Measurements from ENCODE around the gene SNX5.

- TF ChIP-seq, protein P1, sequence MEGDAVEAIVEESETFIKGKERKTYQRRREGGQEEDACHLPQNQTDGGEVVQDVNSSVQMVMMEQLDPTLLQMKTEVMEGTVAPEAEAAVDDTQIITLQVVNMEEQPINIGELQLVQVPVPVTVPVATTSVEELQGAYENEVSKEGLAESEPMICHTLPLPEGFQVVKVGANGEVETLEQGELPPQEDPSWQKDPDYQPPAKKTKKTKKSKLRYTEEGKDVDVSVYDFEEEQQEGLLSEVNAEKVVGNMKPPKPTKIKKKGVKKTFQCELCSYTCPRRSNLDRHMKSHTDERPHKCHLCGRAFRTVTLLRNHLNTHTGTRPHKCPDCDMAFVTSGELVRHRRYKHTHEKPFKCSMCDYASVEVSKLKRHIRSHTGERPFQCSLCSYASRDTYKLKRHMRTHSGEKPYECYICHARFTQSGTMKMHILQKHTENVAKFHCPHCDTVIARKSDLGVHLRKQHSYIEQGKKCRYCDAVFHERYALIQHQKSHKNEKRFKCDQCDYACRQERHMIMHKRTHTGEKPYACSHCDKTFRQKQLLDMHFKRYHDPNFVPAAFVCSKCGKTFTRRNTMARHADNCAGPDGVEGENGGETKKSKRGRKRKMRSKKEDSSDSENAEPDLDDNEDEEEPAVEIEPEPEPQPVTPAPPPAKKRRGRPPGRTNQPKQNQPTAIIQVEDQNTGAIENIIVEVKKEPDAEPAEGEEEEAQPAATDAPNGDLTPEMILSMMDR (IDR thresholded peaks at IDR 0.05; ENCODE audit: poor library complexity, severe bottlenecking), result no peak
- no peak for TF ChIP-seq EP300 (conservative IDR thresholded peaks at IDR 0.05; ENCODE audit: poor library complexity, severe bottlenecking)
- no peak for TF ChIP-seq TAF1 (IDR thresholded peaks at IDR 0.05; ENCODE audit: low read depth)
- no peak for TF ChIP-seq REST (IDR thresholded peaks at IDR 0.05; ENCODE audit: borderline replicate concordance)
- TF ChIP-seq POLR2AphosphoS5 (IDR thresholded peaks at IDR 0.05), result no peak
- TF ChIP-seq RAD21 (conservative IDR thresholded peaks at IDR 0.05), result no peak
- no peak for TF ChIP-seq MXI1 (conservative IDR thresholded peaks at IDR 0.05; ENCODE audit: poor library complexity, severe bottlenecking)
- no peak for TF ChIP-seq SMC3 (conservative IDR thresholded peaks at IDR 0.05; ENCODE audit: poor library complexity)
- no peak for TF ChIP-seq EZH2 (IDR thresholded peaks at IDR 0.05; ENCODE audit: borderline replicate concordance, insufficient read depth, low read length, poor library complexity, severe bottlenecking)
Measured at GRCh38 chr20:17941826-17942196, 26.8 kb downstream of the SNX5 start.

Measured in neural cell (in vitro differentiated cells).